GM19023 (cell line): ENCODE data around the gene MZT2B.
"Not testable (repeated sequence)": the region's sequence is repeated elsewhere in the genome, so short reads cannot be mapped to it uniquely, and the experiment has no call there.

ENCODE experiments used
- ATAC-seq: cut with Tn5 transposase; IDR thresholded peaks from one replicate; pipeline ENCODE4 v1.9.1; 2021; ENCODE audit warnings: mild to moderate bottlenecking, moderate library complexity; ENCODE audit not compliant: unreplicated experiment

The MZT2B gene, protein sequence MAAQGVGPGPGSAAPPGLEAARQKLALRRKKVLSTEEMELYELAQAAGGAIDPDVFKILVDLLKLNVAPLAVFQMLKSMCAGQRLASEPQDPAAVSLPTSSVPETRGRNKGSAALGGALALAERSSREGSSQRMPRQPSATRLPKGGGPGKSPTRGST

DNA sequence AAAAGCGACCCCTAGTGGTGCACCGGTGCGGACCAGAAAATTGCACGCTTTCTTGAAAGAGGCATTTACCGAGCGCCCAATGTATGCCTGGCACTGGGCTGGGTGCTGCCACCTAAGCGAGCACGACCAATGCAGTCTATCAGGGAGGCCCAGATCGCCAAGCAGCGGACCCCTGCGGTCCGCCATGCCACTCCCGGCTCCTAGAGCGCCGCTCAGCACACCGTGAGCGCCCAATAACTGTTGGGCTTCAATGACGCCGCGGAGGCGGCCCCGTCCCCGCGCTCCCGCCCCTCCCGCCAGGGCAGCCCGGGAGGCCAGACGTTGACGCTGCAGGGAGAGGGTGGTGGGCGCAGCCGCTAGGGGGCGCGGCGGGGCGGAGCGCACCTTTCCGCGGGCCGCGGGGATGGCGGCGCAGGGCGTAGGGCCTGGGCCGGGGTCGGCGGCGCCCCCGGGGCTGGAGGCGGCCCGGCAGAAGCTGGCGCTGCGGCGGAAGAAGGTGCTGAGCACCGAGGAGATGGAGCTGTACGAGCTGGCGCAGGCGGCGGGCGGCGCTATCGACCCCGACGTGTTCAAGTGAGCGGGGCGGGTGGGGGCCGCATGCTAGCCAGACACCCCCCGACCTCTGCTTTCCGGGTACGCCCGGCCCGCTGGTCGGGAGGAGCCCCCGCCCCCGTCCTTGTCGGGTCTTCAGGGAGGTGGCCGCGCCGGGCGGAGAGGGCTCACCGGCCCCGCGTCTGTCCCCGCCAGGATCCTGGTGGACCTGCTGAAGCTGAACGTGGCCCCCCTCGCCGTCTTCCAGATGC is at the start of gene MZT2B:
TSS of gene MZT2B (plus strand) at position 383 of the 803 bp plus-strand sequence. CDS start at position 404, 21 bp downstream.
- peak; percentile 82 for ATAC-seq

DNA sequence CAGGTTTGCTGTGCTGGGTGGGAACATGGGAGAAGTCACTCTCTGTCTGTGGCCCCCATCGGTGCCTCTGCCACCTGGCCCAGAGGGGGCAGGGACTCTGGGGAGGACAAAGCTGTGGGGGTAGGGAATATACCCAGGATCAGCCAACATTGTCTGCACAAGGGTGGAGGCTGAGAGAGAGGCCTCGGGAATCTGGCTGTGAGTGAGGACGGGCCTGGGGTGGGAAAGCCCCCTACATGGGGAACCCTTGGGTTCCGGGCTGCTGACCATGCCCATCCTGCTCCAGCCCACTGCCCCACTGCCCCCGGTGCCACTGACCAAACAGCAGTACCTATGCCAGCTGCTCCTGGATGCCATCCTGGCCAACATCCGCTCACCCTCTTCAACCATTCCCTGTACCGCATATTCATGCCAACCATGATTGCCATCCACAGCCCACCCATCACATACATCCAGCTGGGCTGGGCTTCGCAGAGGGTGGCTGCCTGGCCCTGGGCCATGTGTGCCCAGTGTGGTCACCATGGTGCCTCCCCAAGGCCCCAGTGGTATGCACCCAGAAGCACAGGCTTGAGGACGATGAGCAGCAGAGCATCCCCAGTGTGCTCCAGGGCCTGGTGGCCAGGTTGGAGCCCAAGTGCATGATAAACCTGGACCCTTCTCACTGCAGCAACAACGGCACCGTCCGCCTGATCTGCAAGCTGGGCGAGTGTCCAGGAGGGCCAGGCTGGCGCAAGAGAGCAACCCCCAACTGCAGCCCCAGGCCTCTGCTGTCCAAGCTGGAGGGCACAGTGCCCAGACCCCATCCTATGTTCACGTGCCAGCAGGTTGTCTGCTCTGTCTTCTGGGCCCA is 46.1 kb upstream of the MZT2B start:
- no peak for ATAC-seq

DNA sequence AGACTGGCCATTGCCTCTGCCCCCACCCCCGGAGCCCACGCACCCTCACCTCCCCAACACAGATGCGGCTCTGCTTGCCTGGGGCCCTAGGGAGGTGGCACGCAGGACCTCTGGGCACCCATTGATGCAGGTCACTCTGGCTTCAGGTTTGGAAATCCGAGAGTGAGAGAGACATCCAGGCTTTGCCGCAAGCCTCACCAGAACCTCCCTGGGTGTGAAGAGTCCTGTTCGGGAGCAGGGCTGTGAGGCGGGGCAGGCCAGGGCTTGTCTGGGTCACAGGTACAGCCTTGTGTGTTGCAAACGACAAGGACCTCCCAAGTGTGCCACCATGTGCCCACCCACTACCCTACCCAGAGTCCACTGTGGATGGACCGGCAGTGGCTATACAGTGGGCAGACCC is 45.5 kb upstream of the MZT2B start:
- ATAC-seq = not testable (repeated sequence)

DNA sequence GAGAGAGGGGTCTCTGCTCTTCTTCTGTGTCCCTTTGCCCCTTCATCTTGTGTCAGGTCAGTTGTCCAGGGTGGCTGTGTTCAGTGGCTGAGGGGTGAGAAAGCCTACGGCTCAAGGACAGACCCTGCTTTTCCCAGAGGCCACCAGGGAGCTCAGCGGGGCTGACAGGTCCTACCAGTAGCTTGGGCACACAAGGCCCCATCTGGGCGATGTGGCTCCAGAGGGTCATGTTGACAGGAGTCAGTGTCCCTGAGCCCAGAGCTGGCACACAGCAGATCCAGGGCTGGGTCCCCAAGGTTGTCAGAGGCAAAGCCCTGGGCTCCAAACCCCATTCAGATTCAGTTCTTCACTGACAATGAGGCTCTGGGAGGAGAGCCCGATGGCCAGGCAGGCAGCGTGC is 44.9 kb upstream of the MZT2B start:
- not testable (repeated sequence) for ATAC-seq

DNA sequence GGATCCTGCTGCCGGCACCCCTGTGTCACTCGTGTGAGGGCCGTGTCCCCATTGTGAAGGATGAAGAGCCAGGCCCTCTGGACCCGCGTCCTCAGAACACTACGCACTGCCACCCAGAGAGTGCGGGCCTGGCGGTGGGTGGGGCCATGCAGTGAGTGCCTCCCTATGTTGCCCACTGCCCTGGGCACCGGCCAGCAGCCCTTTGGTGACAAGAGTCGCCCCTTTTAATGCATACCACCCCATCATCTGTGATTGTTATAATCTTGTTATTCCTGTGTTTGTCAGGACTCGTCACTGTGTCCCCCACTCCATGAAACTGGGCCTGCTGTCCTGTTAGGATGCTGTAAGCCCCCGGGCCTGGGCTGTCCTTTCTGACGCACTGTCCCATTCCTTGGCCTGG is 43.7 kb upstream of the MZT2B start:
- not testable (repeated sequence) for ATAC-seq

DNA sequence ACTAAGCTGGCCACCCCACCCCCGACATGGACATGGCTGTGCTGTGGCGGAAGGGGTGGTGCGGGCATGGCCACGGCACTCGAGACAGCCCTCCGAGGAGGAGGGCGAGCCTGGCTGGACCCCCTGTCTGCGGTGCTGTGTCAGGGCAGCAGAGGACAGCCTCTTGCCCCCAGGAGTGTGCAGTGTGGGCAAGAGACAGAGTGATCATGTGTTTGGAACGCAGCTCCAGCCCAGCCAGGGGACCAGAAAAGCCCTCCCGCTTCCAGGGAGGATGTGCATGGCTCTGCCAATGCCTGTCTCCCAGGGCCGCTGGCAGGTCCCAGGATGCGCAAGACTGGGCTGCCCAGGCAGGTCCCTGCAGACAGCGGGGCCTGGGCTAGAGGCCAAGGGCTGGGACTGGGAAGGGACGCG is 43.2 kb upstream of the MZT2B start:
- not testable (repeated sequence) for ATAC-seq

DNA sequence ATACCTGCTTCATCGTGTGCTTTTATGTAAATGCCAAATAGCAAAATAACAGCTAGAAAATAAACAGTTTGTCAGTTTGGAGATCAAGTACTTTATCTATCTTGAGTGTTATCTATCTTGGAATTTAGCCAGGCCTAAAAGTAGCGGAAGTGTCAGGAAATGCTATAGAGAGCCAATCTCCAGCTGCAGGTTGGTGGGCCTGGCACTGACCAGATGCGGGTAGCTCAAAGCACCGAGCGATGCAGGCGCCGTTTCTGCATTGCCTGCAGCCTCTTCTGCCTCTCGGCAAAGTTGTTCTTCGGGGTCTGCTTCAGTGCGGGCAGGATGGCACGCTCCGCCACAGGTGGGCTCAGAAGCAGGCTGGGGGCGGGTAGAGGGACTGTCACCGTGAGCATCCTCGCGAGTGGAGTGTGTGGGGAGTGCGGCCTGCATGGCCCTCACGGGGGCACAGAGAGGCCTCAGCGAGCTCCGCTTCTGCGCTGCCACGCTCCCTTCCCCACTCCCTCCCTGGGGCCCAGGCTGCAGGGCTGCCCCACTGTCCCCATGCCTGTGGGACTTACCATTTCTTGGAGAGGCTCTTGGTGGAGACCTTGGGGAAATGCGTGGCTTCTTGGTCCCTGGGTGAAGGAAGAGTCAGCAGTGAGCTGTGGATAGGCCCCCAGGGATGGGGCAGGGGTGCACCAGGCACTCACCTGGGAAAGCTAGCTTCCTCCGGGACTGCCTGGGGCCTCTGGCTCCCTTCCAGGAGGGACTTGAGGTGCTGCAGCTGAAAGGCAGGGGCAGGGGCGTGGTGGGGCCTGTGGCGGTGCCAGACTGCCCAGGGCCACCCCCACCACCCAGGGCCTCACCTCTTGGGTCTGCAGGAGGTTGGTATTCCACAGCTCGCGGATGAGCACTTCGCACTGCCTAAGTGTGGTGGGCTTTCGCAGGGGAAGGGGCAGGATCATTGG is 42.5 kb upstream of the MZT2B start:
- not testable (repeated sequence) for ATAC-seq

DNA sequence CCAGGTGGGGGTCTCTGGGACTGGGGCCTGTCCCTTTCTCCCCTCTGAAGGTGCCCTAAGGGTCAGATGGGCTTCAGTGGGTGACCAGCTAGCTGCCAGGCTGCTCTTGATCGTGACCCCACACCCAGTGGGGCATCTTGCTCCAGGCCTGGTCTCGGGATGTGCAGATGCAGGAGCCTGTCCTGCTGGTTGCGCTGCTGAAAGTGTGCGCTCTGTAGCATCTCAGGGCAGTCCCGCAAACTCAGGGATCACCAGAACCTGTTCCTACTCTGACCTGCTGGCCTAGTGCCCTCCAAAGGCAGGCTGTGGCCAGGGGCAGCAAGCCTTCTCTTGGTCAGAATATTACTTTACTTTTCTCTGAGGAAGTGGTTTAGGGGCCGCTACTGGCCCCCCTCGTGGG is 41.5 kb upstream of the MZT2B start:
- not testable (repeated sequence) for ATAC-seq

DNA sequence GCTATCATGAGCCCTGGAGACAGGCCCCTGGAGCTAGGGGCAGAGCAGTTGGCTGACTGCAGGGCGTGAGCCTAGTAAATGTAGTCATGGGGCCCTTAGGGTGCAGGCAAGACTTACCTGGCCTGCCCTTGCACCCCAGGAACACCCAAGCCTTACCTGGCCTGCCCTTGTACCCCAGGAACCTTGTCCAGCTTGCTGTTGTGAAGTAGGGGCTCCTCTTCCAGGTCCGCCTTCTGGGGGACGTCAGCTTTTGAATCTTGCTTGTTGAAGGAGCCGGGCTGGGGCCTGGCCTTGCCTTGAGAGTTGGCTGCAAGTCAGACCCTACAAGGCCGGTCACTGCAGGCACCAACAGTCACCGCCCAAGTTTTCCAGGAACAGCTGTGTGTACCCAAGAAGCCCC is 41.1 kb upstream of the MZT2B start:
- not testable (repeated sequence) for ATAC-seq

DNA sequence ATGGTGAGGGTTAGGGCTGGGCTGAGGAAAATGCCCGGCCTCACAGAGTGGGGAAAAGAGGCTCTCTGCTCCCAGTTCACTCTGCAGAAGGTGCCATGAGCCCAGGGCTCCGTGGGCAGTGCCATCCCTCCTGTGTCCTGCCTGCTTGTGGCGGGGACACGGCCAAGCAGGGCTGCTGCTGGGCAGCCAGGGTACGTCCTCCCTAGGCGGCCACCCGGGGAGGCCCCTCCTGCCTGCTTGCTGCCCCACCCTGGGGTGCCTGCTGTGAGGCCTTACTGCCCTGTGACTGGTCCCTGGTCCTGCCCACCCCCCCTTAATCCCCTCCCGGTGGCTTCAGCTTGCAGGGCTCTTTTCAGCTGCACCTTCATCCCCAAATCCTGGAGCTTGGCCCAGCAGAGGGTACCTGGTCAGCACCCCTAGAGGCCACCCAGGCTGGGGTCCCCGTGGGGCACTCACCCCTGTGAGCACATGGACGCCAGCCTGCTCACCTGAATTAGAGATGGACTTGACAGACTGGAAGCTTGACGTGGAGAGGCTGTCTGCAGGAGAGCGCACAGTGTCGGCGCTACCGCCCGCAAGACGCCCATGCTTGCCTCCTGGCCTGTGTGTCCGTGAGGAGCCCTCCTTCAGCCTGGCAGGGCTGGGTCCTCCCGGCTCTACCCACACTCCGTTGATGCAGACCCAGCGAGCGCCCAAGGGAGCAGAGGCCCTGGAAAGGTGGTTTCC is 40.3 kb upstream of the MZT2B start:
- ATAC-seq = not testable (repeated sequence)

DNA sequence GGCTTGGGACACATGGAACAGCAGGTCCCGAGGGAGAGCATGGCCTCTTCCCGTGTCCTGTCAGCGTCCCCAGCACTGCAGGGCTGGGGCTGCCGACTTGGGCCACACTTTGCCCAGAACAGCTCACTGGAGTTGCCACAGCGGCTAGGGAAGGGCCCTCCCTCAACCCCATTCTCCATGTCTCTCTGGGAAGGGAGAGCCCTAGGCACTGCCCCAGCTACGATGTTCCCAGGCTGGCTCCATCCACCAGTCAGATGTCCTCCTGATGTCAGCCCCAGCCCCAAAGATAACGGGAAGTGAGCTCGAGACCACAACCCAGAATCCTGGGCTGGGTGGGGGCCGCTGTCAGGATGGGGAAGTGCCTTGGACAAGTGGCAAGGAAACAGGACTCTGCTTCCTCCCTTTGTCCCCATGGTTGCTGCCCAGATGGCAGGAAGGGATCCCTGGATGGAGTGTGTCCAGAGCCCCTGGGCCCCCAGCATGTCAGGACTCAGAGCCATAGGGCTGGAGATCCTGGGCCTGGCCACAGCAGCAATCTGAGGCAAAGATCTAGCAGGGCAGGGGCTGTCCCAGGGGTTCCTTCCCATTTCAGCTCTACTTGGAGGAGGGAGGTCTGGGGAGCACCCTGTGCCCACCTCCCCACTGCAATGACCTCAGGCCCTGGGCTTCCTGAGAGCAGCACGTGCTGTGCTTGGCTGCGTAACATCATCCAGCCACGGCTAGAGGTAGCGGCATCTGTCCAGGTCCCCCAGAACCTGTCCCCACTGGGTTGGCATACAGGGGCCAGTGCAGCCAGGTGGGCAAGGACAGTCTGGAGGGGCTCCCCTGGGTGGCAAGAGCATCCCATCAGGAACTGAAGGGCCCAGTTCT is 39.4 kb upstream of the MZT2B start:
- not testable (repeated sequence) for ATAC-seq

DNA sequence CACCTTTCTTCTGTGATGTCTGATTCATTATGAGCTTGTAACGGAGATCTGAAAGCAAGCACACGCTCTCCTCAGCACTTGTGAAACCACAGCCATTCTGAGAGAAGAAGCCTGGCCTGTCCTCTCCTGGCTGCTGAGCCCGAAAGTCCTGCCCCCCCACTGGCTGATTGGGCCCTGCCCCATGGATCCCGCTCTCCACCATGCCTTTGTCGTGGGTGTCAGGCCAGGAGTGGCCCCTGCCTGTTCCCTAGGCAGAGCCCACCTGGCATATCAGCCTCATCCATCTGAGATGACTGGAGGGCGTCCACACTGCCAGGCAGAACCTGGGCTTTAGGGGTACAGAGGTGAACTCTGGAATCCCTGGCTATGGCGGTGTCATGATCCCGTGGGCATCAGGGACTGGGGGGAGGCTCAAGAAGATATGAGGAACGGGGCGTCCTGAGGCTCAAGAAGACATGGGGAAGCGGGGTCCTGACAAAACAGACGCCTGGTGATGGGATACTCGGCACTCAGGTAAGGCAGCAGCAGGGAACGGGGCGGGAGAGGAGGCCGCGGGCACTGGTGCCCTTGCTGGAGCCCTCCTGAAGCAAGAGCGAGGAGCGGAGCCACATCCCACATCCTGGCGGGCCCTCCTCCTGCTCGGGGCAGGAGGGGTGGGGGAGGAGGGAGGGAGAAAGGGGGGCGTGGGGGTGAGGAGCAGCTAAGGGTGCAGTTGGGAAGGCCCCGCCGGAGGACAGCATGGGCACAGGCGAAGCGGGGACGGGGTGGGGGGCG is 38.6 kb upstream of the MZT2B start:
- not testable (repeated sequence) for ATAC-seq

DNA sequence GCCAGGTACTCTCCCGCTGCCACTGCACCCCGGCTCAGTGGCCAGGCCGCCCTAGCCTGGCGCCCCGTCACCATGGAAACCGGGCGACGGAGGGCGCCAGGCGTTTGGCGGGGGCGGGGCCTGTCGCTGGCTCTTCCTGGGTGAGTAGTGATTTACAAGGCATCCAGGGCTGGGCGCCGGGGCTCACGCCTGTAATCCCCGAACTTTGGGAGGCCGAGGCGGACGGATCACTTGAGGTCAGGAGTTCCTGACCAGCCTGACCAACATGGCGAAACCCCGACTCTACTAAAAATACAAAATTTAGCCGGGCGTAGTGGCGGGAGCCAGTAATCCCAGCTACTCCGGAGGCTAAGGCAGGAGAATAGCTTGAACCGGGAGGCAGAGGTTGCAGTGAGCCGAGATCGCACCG is 37.1 kb upstream of the MZT2B start, which contains the start of gene CCDC74B:
TSS of gene CCDC74B (minus strand) at position 107 of the 409 bp plus-strand sequence. CDS start 116 bp downstream, outside the sequence.
- peak; percentile 82 for ATAC-seq

DNA sequence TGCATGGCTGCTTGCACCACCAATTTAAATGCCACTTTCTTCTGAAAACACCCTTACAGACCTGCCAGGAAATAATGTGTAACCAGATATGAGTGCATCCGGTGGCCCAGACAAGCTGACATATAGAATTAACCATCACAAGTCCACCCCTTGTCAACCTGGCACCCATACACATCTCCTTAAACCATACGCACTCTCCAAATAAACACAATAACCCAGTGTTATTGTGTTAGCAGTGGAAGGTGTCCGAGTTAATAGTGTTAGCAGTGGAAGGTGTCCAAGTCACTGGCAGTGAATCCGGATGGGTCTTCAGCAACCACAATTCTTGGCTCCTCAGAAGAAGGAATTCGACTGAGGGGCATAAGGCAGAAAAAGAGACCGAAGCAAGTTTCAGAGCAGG is 33.5 kb upstream of the MZT2B start:
- ATAC-seq = not testable (repeated sequence)

DNA sequence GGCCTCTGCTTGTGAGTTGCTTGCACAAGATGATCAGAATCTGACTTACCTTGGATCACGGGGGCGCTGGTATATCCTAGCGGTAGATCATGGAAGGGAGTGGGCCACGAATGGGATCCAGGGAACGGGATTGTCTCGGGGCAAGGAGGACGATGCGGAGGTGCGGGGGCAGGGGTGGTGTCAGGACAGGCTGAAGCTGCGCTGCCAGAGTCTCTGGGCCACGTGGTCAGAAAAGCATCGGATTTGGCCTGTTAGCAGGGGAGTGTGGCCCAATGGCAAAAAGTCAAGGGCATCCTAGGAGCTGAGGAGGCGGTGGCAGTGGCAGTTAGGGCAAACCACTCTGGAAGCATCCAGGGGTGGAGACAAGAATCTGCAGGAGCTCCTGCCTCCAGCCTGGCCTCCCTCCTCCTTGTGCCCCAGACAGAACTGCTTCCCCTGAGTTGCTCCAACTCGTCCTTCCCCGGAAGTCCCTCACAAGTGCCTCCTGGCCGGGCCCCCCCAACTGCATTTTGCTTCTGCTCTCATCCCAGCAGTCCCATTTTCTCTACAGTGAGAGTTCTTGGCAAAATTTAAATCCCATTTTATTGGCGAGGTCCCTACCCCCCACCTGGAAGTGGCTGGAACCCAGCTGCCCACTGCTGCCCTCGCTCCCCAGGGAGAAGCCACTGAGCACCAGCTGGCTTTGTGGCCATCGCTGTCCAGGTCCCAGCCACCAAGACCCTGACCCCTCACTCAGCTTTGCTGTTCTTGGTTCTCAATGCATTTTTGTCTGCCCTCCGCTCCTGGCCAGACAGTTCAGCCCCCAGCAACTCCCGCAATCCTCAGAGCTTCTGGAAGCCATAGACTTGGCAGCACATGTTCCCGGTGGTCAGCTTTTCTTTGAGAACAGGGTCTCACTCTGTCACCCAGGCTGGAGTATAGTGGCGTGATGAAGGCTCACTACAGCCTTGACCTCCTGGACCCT is 31.6 kb upstream of the MZT2B start:
- ATAC-seq = no peak

DNA sequence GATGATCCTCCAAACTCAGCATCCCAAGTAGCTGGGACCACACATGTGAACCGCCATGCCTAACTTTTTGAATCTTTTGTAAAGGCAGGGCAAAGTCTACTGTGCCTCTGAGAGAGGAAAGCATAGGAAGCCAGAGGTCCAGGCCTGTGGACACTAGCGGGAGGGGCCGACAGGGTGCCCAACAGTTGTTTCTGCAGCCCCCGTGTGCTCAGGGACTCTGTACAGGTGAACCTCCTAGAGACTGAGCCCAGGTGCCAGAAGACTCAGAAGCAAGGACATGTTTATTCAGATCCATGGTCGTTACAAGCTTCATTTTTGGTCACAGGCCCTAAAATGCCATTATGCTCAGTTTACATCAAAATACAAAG is 30.9 kb upstream of the MZT2B start:
- ATAC-seq = not testable (repeated sequence)
